LHCN-M2 (cell line): ENCODE data around the gene BRSK2. TPM values are rescaled to one million over a fixed set of nuclear protein-coding genes. Genes with fewer than 3 reads are reported as not detected.
"Not testable (repeated sequence)": the region's sequence is repeated elsewhere in the genome, so short reads cannot be mapped to it uniquely, and the experiment has no call there.

Experiments
- DNase-seq: peaks from one replicate; pipeline ENCODE4 v3.0.0-alpha.2; 2012; ENCODE audit warnings: low read depth
- total RNA-seq: library from RNA; depleted of rRNA; stranded (reverse); fragments of >200 nt; gene quantifications from 2 replicates; pipeline ENCODE4 v1.2.3, GENCODE V29; 2014

Gene BRSK2
- total RNA-seq, 1 experiment from 2014 or later, result 0.34 TPM

DNA sequence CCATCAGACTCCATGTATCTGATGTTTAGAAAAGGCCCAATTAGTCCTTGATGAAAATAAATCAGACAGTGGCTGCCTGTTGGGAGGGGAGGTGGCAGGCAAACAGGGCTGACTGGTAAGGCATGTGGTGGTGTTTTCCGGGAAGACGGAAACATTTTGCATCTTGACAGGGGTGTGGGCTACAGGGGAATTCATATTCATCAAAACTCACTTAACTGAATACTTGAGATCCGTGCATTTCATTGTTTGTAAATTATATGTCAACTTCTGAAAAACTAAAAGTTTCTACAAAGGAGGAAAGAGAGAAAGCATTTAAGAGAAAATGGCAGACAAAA lies 107.0 kb downstream of the BRSK2 start:
- DNase-seq, result no peak

DNA sequence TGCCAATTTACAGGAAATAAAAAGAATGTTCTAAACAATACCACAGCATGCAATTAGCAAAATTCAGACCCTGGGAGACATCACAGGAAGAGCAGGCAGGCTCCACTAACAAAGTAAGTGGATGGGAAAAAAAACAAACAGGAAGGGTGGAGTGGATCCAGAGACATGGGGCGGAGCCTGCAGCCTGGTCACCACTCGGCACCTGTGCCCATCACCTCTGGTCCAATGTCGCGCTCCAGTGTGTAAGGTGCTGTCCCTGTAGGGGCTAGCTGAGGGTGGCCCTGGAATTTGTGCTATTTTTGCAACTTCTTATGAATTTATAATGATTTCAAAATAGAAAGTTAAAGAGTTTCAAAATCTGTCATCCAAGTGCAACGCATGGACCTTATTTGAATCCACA lies 107.9 kb downstream of the BRSK2 start:
- no peak for DNase-seq

DNA sequence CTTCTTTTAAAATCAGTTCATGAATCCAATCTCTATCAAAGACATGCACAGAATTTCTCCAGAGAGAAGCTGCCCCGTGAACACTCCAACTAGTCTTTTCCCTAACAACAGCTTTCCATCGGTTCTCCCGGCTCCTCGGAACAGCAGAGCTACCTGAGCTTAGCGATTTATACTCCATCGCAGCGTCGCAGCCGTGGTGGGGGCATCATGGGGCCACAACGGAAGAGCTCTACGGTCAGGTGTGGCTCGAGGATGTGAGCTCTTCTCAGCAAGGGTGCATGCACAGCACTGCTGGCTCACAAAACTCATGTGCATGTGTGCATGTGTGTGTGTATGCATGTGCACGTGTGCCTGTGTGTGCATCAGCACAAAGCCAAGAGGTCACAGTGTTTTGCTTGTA lies 108.5 kb downstream of the BRSK2 start:
- DNase-seq, result no peak

DNA sequence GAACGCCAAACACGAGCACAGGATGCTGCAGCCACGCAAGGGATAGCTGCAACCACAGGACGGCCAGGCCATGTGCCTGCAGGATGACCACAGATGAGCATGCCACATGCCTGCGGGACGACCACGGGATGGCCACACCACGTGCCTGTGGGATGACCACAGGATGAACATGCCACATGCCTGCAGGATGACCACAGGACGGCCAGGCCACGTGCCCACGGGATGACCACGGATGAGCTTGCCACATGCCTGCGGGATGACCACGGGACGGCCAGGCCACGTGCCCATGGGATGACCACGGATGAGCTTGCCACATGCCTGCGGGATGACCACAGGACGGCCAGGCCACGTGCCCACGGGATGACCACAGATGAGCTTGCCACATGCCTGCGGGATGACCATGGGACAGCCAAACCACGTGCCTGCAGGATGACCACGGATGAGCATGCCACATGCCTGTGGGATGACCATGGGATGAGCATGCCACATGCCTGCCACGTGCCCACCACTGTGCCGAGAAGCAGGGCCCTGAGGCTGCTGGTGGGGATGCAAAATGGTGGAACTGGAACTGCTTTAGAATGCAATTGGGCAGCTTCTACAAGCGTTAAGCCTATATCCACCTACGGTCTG lies 109.6 kb downstream of the BRSK2 start:
- DNase-seq, result no peak

DNA sequence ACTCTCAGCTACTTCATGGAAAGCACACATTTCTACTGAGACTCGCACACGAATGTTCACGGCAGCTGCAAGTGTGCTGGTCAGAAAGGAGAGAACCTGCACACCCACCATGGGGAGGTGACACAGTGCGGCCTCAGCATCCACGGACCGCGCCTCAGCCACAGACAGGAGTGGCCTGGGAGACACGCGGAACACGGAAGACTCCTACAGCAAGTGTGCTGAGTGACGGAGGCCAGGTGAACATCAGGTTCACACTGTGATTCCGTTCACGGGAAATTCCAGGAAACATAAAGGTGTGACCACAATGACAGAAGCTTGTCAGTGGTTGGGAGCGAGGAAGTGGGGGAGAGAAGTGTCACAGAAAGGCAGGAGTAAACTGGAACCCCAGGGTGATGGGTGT lies 110.2 kb downstream of the BRSK2 start:
- DNase-seq, result no peak

DNA sequence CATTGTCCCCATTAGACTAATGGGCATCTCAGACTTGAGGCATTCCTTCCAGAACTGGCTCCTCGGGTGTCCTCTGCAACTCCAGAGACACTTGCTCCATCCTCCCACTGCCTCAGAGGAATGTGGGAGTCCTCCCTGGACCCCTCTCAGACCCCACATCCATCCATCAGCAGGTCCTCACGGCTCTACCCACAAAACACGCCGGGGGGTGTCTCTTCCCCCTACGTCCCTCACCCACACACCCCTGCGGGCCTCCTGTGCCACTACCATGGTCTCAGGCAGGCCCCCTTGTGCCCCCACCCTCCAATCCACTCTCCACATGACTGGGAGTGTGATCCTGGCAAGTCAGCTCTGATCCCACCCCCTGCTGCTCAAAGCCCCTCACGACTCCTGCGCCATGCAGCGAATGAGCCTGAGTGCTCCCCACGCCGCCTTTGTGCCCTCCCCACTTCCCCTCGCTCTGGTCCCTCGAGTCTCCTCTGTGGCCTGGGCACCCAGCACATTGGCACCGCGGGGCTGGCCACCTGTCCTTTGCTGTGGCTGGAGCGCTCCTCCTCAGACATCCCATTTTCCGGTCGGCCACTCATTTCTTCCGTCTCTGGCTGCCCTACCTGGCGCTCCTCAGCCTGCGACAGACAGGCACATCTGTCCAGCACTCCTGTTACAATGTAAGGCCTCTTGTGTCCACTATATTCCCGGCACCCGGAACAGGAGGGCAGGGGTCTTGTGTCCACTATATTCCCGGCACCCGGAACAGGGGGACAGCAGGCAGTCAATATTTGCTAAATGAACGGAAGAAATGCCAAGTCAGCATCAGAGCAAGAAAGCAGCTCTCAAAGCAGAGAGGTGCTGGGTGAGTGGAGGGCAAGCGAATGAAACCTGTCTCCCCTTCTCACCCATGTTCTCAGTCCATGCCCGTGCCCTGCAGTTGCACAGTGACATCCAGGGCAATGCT lies 111.0 kb downstream of the BRSK2 start:
- no peak for DNase-seq

DNA sequence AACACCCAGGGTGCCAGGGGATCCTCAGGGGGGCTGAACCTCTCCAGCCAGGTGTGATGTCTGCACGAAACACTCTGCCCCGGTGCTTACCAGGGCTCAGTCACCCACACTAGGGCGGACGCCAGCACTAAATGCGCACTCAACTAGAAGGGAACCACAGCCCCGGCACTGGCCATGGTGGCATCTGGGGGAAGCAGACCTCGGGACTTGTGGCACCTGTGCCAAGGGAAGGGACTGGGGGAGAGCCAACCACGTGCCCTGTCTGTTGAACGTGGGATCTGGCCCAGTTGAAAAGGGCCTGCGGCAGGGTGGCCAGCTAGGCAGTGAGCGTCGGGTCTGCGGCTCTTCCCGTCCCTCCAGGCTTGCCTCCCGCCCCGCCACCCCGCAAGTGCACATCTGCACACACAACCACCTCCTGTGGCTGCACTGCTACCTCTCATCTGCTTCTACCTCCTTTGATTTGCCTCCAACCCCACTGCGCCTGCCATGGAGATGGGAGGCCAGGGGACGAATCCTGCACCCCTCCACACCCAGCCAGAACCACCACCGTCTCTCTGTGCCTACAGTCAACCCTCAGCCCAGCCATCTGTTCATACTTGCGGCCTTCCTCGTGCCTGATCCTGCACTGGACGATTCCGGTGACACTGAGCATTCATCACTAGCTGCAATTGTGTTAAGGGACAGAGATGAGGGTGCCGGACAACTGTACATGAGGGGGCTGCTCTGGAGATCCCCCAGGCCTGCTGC lies 111.9 kb downstream of the BRSK2 start:
- DNase-seq, result no peak

DNA sequence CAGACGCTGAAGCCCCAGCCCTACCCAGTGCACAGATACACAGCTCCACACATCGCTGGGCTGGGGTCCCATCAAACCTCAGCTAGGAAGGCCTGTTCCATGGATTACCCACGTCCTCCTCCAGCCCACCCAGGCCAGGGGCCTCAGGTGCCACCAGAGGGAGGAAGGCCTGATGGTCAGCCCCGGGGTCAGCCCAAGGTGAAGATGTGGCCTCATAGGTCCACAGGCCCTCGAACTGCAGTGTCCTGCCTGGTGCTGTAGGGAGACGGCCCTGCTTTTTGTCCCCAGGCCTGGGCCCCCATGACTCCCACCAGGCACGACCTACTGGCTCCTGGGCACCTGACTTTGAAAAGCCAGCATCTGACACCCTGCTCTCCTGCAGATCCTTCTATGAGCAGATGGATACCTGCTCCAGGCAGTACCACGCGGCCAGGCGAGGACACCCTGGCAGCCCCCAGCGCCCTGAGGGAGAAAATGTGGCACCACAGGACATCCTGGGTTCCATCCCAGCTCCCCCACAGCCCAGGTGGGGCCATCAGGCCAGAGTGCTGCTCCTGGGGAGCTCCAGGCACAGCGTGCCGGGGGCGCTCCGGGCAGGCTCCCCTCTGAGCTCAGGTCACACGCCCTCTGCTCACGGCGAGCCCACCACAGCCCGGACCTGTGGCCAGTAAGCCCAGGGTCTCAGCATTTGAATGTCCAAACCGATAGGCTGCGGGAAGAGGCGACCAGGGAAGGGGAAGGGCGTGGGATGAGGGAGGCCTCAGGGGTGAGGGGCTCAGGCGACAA lies 112.6 kb downstream of the BRSK2 start:
- DNase-seq, result no peak

DNA sequence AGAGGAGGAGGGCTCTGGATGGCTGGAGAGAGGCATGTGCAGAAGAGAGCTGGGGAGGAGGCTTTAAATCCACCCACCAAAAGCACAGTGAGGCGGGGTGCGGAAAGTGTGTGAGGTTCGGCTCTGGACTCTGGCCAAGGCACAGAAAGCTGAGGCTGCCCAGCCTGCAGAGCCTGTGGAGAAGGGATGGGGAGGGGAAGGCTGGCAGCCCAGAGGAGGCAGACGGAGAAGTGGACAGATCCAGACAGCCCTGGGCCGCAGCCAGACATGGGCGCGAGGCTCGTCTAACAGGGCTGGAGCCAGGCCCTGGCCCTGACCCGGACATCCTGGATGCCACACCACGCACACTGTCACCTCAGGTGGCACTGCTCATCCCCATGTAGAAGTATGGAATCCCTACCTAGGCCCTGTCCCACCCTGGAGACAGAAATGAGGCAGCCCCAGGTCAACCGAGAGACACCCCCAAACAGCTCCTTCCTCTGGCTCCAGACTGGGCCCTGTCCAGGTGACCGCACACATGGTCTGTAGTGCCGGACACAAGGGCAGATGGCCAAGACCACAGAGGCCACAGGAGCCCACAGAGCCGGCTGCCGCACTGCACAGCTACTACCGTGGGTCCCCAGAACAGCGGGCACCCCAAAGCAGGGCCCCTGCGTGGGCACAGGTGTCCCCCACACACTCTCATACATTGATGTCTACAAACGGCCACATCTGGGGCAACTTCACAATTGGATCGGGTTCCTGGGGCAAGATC lies 113.4 kb downstream of the BRSK2 start:
- no peak for DNase-seq

DNA sequence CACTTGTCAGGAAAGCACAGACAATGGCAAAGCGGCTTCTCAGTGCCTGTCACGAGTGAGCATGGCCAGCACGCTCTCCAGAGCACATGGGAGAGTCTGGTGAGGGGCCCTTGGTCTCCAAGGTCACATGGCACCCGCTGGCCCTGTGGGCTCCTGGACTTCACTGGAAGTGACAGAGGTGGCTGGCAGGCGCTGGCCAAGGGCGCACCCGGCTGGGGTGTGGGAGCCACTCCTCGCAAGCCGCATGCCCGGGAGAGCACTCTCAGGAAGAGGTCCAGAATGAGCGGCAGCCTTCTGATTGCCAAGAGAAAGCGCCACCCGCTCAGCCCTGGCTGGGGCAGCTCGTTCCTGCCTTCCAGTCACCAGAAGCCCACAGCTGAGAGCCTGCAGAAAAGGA lies 114.0 kb downstream of the BRSK2 start:
- DNase-seq, result no peak

DNA sequence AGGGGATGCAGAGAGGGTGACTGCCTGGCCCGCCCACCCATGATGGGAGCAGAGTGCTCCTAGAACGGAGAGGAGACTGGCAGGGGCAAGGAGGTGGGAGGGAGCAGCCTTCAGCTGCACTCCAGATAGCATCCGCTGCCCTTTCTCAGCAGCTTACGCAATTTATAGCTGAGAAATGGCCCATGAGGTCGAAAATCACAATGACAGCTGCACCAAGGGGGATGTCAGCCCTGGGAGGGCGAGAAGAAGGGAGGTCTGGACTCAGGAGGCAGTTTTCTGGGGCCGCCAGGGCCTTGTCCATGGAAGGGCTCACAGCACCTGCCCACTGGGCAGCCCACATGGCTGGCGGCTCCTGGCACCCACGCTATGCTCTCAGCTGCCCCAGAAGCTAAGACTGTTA lies 114.4 kb downstream of the BRSK2 start:
- no peak for DNase-seq

DNA sequence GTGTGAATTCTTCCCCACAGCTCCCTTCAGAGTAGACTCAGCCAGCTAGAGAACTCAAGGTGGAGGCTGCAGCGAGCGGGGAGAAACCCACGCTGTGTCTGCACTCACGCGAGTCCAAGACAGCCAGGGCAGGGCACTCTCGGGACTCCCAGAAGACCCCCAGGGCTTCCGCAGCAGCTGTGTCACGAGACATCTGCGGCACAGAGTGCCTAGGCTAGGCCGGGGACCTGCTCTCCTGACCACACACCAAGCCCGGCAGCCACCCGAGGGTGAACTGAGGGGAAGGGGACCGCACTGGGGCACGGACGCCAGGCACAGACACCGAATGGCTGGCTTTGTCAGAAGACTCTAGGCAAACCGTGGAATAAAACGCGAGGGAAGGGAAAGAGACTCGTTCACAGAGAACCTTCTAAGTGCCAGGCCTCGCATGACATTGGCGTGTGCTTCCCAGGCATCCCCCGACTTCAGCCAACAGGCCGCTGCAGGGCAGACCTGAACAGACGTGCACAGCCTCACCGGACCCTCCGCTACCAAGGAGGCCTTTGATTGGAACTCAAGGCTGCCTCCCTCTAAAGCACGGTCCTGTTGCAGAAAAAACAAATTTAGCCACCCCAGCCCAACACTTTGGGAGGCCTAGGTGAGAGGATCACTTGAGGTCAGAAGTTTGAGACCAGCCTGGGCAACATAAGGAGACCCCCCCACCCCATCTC lies 115.0 kb downstream of the BRSK2 start:
- DNase-seq, result no peak

DNA sequence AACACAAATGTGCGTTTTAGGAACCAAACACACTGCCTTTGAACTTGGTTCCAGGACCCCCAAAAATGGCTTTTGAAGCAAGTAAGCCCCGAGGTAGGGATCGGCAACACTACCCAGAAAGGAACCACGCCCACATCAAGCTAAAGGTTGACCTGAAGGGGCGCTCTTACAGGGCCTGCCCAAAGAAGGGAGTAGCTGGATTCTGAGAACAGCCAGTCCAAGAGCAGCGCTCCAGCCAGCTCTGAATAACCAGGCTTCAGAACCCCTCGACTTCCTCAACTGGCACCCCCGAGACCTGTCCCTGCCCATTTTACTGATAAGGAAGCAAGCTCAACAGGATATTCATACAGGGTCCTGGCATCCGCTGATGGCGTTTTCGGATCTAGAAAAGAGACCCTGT lies 115.7 kb downstream of the BRSK2 start:
- DNase-seq, result no peak

DNA sequence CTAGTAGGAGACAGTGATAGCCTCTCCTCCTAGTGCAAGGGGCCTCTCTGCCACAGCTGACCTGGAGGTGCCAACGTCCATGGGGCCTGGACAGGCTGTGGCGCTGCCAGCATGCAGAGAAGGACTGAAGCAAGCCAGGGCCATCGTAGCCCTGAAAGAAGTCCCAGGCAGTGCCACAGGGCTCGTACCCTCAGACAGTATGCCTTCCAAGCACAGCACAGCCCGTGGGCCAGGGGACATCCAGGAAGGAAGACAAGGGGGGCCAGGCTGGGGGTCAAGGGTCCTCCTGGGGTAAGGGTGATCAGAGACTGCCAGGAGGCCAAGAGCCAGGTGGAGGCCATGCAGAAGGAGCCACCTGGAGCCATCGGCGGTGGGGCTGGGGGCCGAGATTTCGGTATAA lies 117.2 kb downstream of the BRSK2 start:
- DNase-seq, result no peak

DNA sequence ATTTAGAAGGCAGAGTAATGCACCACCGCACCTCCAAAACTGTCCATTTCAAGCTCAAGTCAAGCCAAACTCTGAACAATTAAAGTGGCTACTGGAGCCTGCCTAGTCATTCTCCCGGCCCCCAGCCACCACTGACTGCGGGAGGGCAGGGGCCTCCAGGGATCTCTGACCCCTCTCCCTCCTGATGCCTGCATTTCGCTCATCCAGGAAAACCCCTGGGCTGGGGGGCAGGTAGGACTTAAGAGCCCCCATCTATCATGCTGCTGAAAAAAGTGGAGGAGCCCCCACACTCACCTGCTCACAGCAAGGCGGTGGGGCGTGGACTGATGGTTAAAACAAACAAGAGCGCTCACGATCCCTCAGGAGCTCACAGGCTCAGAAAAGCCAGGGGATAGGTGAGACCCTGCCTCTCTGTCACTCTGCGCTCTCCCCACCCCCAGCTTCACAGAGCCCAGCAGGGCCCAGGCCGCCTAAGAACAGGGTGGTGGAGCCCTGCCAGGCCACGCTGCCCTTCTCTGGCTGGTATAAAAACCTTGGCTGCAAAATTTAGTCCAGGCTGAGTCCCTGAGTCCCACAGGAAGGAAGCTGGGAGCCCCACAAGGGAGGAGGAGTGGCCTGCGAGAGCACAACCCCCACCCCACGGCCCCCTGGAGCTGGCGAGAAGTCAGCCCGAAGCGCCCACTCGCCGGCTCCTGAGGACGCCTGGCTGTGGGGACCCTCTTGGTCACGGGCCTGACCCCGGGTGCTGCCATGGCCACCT lies 117.8 kb downstream of the BRSK2 start:
- DNase-seq, result no peak

DNA sequence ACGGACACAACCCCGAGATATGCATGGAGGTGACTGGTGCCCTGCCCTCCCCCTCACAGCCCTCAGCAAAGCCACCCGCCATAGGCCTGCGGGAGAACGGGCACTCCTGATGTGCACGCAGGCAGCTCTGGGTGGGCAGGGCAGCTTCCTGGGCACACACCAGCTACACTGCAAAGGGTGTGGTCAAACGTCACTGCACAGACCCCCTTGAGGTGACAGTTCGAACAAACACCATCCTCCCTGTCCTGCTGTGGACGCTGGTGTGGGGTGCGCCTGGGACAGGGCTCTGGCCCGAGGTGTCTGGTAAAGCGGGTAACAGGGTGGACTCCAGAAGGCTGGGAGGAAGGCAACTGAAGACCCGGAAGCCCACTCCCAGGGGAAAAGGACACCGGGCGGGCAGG lies 118.8 kb downstream of the BRSK2 start:
- no peak for DNase-seq

DNA sequence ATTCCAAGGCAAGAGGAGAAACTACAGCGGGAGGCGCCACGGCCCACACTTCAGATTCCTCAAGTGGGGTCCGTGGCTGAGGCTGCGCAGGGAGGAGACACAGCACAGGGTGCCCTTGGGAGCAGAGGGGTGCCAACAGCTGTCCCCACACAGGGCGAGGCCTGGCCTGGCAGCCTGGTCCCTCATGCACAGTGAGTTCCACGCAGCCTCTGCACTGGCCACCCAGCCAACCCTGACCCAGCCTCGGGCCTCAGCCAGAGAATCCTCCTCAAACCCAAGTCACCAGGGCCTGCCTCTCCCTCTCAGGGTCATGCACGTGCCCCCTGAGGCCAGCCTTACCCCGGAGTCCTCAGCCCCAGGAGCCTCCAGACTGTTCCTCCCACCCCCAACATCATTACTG lies 119.3 kb downstream of the BRSK2 start:
- no peak for DNase-seq

DNA sequence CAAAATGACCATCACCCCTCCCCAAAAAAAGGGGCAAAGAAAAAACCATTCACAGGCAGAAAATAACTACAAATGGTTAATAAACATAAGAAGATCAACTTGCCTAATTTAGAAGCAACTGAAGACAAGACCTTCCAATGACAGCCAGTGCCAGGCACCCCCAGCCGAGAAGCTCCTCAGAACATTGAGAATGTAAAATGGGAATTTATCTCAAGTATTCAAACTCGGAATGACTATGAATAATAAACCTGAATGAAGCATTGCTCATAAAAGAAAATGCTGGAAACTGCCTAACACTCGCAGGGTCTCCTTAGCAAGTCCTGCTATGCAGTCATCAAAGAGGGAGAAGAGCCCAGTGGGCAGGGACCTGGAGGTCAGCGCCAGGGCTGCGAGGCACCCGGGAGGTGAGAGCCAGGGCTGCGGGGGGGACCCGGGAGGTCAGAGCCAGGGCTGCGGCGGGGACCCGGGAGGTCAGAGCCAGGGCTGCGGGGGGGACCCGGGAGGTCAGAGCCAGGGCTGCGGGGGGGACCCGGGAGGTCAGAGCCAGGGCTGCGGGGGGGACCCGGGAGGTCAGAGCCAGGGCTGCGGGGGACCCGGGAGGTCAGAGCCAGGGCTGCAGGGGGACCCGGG lies 120.0 kb downstream of the BRSK2 start:
- DNase-seq, result no peak

DNA sequence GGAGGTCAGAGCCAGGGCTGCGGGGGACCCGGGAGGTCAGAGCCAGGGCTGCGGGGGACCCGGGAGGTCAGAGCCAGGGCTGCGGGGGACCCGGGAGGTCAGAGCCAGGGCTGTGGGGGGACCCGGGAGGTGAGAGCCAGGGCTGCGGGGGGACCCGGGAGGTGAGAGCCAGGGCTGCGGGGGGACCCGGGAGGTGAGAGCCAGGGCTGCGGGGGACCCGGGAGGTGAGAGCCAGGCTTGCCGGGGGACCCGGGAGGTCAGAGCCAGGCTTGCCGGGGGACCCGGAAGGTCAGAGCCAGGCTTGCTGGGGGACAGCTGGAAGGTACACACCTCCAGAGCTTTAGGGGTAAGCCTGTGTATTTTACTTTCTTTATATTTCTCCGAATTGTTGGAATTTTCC lies 120.6 kb downstream of the BRSK2 start:
- DNase-seq, result not testable (repeated sequence)
